Caco-2 (cell line): ENCODE measurements around the gene ESRRB. TPM values are rescaled to one million over a fixed set of nuclear protein-coding genes. Genes with fewer than 3 reads are reported as not detected.

ENCODE experiments used
- BruUV-seq: library from RNA; stranded (reverse); fragments of 400-500 nt; replicated peaks from 2 replicates; lab custom pipeline; 2021; lab: Mats Ljungman, UMichigan
- CTCF ChIA-PET: fragments of 300-600 bp; sonication (Branson Sonifier 250); formaldehyde crosslinking; loops from one replicate; lab custom pipeline; 2022; ENCODE audit warnings: antibody characterized with exemption; lab: Charles Lee
- POLR2A ChIA-PET: fragments of 300-600 bp; sonication (Branson Sonifier 250); formaldehyde crosslinking; loops from one replicate; lab custom pipeline; 2022; ENCODE audit warnings: antibody characterized with exemption; lab: Charles Lee
- DNase-seq, 2 experiments: peaks; one replicate each; pipeline versions ENCODE4 v3.0.0 to v3.0.0-alpha.2; 2020 to 2022
- H3K27me3 ChIP-seq: replicated peaks from 2 replicates; pipeline ENCODE4 v1.6.0; 2011; ENCODE audit warnings: low read length; ENCODE audit not compliant: control insufficient read depth, insufficient read depth
- H3K36me3 ChIP-seq: 2 replicates; pipeline ENCODE4 v1.5.1; 2011; ENCODE audit warnings: low read length; ENCODE audit not compliant: control insufficient read depth, insufficient read depth
- H3K4me1 ChIP-seq: fragments of 250-450 bp; sonication (Bioruptor Pico); 2 replicates; pipeline ENCODE4 v1.5.1; 2020; ENCODE audit warnings: mild to moderate bottlenecking
- H3K4me3 ChIP-seq: 2 replicates; pipeline ENCODE4 v1.5.1; 2011; ENCODE audit warnings: low read depth, mild to moderate bottlenecking, control low read depth, low read length
- H3K9me3 ChIP-seq: fragments of 250-450 bp; sonication (Bioruptor Pico); 2 replicates; pipeline ENCODE4 v1.5.1; 2020; ENCODE audit warnings: mild to moderate bottlenecking, moderate library complexity
- H3K27ac Mint-ChIP-seq: one replicate; pipeline ENCODE4 v1.8.0; 2022; ENCODE audit warnings: mixed read lengths; ENCODE audit not compliant: unreplicated experiment
- H3K27me3 Mint-ChIP-seq: one replicate; pipeline ENCODE4 v1.8.0; 2022; ENCODE audit warnings: mixed read lengths; ENCODE audit not compliant: insufficient read depth, unreplicated experiment
- H3K36me3 Mint-ChIP-seq: one replicate; pipeline ENCODE4 v1.8.0; 2022; ENCODE audit warnings: mild to moderate bottlenecking, mixed read lengths; ENCODE audit not compliant: insufficient read depth, unreplicated experiment
- H3K4me1 Mint-ChIP-seq: one replicate; pipeline ENCODE4 v1.8.0; 2022; ENCODE audit warnings: low read depth, mixed read lengths; ENCODE audit not compliant: unreplicated experiment
- H3K4me3 Mint-ChIP-seq: one replicate; pipeline ENCODE4 v1.8.0; 2022; ENCODE audit warnings: mild to moderate bottlenecking, moderate library complexity, mixed read lengths; ENCODE audit not compliant: unreplicated experiment
- H3K9me3 Mint-ChIP-seq: one replicate; pipeline ENCODE4 v1.8.0; 2022; ENCODE audit warnings: mixed read lengths; ENCODE audit not compliant: unreplicated experiment
- intact Hi-C: fragments of 100-400 bp; cut with micrococcal nuclease; formaldehyde crosslinking; loops from one replicate; pipeline ENCODE4 v1.10.0; 2022; ENCODE audit not compliant: unreplicated experiment
- total RNA-seq: library from RNA; stranded (reverse); gene quantifications from 2 replicates; pipeline ENCODE4 v1.2.3, GENCODE V29; 2022
- TF ChIP-seq, protein P1 (sequence below), 2 experiments: fragments of 200-600 bp in 1 of 2; IDR thresholded peaks; 1 replicate in 1 of 2; 2 replicates in 1 of 2; pipeline versions ENCODE4 v1.5.1 to v1.8.0; 2011 to 2022; ENCODE audit warnings: antibody characterized with exemption in 1 of 2, control low read depth in 1 of 2, inconsistent platforms in 1 of 2, low read depth in 1 of 2, low read length in 1 of 2, mild to moderate bottlenecking in 1 of 2, moderate library complexity in 1 of 2; ENCODE audit not compliant: insufficient read depth in 1 of 2, severe bottlenecking in 1 of 2, unreplicated experiment in 1 of 2

Gene ESRRB
- total RNA-seq, 1 experiment from 2014 or later: not detected

DNA sequence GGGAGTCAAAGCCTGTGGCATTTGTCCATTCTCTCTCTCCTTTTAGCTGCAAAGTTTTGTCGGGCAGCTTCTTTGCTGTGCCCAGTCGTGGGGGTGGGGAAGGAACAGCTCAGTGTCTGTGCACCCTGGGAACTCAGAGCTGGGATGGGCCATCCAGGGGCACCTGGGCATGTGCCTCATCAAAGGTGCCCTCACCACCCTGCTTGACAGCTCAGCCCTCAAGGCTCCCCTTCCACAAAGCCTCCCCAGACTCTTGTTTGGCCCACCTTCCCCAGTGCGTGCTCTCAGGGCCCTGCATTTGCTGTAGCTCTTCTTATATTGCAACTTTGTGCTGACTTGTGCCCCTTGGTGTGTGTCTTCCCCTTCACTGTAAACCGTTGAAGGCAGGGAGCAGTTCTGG lies 112.6 kb downstream of the ESRRB start:
- intact Hi-C loops: no loop called here
- H3K4me3 ChIP-seq: no peak overlapping the region
- no peak overlapping the region for H3K4me3 Mint-ChIP-seq
- no peaks in the 10 kb centered on the region for H3K9me3 ChIP-seq
- POLR2A ChIA-PET: no interaction called here
- no peak overlapping the region for H3K27ac Mint-ChIP-seq
- H3K4me1 Mint-ChIP-seq: no peaks in the 10 kb centered on the region
- no peak for DNase-seq
- H3K4me1 ChIP-seq: no peaks in the 10 kb centered on the region
- H3K36me3 Mint-ChIP-seq: no peaks in the 10 kb centered on the region
- no peaks in the 10 kb centered on the region; the same call in 1 of the 2 replicates for H3K27me3 ChIP-seq
- CTCF ChIA-PET: interaction anchor here (0.7 kb wide), 1 partner anchor 438 kb away, joined by 3 read pairs; no protein-coding TSS in a partner anchor
- no TSS peak for BruUV-seq
- H3K36me3 ChIP-seq: no peaks in the 10 kb centered on the region
- peaks cover 19% of the 10 kb centered on the region for H3K27me3 Mint-ChIP-seq
- no peaks in the 10 kb centered on the region for H3K9me3 Mint-ChIP-seq
- TF ChIP-seq, protein P1, sequence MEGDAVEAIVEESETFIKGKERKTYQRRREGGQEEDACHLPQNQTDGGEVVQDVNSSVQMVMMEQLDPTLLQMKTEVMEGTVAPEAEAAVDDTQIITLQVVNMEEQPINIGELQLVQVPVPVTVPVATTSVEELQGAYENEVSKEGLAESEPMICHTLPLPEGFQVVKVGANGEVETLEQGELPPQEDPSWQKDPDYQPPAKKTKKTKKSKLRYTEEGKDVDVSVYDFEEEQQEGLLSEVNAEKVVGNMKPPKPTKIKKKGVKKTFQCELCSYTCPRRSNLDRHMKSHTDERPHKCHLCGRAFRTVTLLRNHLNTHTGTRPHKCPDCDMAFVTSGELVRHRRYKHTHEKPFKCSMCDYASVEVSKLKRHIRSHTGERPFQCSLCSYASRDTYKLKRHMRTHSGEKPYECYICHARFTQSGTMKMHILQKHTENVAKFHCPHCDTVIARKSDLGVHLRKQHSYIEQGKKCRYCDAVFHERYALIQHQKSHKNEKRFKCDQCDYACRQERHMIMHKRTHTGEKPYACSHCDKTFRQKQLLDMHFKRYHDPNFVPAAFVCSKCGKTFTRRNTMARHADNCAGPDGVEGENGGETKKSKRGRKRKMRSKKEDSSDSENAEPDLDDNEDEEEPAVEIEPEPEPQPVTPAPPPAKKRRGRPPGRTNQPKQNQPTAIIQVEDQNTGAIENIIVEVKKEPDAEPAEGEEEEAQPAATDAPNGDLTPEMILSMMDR (IDR thresholded peaks at IDR 0.05; ENCODE audit: insufficient read depth in 1 of 2, low read depth in 1 of 2, low read length in 1 of 2, severe bottlenecking in 1 of 2, unreplicated experiment in 1 of 2): no peak

DNA sequence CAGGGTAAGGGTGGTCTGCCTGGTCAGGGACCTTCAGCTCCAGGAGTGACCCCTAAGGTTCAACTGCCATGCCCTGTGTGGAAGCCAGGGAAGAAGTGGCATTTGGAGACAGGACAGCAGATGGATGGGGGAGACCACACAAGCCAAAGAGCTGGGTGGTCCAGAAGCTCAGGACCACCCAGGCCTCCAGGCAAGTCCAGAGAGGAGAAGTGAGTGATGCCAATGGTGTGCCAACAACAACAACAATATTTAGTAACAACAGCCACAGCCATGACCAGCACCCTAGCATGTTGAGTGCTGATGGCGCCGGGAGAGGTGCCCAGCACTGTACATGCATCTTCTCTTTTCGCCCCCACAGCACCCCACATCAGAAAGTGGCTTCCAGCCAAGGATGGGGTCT lies 113.7 kb downstream of the ESRRB start:
- no peak overlapping the region for H3K27ac Mint-ChIP-seq
- TF ChIP-seq, protein P1 (IDR thresholded peaks at IDR 0.05; ENCODE audit: insufficient read depth in 1 of 2, low read depth in 1 of 2, low read length in 1 of 2, severe bottlenecking in 1 of 2, unreplicated experiment in 1 of 2): no peak
- DNase-seq: no peak
- BruUV-seq: no TSS peak
- H3K9me3 Mint-ChIP-seq: no peaks in the 10 kb centered on the region
- peaks cover 19% of the 10 kb centered on the region for H3K27me3 Mint-ChIP-seq
- Histone ChIP-seq H3K4me3 (no peak overlapping the region), H3K27me3 (no peaks in the 10 kb centered on the region; the same call in 1 of the 2 replicates), H3K36me3 (no peaks in the 10 kb centered on the region), H3K9me3 (no peaks in the 10 kb centered on the region), H3K4me1 (no peaks in the 10 kb centered on the region)
- H3K36me3 Mint-ChIP-seq: no peaks in the 10 kb centered on the region
- POLR2A ChIA-PET: no interaction called here
- no peaks in the 10 kb centered on the region for H3K4me1 Mint-ChIP-seq
- H3K4me3 Mint-ChIP-seq: no peak overlapping the region
- intact Hi-C loops: no loop called here
- CTCF ChIA-PET: no interaction called here

DNA sequence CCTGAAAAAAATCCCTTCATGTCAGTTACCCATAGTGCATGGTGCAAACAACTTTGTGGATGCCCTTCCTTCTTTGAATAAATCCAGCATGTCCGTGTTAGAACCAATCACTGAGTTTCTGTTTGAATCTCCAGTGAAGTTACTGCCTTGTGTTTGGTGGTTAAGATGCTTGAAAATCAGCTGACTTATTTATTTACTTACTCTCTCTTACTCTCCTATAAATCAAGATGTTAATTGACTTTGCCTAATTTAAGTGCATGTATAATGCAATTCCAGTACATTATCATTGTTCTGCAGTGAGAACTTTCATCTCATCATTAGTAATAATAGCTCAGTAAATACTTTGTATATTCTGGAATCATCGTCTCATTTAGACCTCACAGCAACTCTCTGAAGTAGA lies 114.2 kb downstream of the ESRRB start:
- intact Hi-C loops: no loop called here
- no peaks in the 10 kb centered on the region for H3K9me3 Mint-ChIP-seq
- H3K4me3 Mint-ChIP-seq: no peak overlapping the region
- H3K4me1 ChIP-seq: no peaks in the 10 kb centered on the region
- H3K4me3 ChIP-seq: no peak overlapping the region
- no peaks in the 10 kb centered on the region for H3K36me3 ChIP-seq
- BruUV-seq: no TSS peak
- DNase-seq: no peak
- peaks cover 19% of the 10 kb centered on the region for H3K27me3 Mint-ChIP-seq
- TF ChIP-seq, protein P1 (IDR thresholded peaks at IDR 0.05; ENCODE audit: insufficient read depth in 1 of 2, low read depth in 1 of 2, low read length in 1 of 2, severe bottlenecking in 1 of 2, unreplicated experiment in 1 of 2): no peak
- no peaks in the 10 kb centered on the region; the same call in 1 of the 2 replicates for H3K27me3 ChIP-seq
- no peaks in the 10 kb centered on the region for H3K36me3 Mint-ChIP-seq
- ChIA-PET CTCF (no interaction called here), POLR2A (no interaction called here)
- no peaks in the 10 kb centered on the region for H3K4me1 Mint-ChIP-seq
- no peak overlapping the region for H3K27ac Mint-ChIP-seq
- no peaks in the 10 kb centered on the region for H3K9me3 ChIP-seq
